GM10266 (cell line): ENCODE results near the gene PODXL2.

Source experiments
- DNase-seq: peaks from one replicate; pipeline ENCODE4 v3.0.0; 2012; ENCODE audit errors: extremely low spot score
- CTCF ChIP-seq: IDR thresholded peaks from 2 replicates; pipeline ENCODE4 v1.5.1; 2012; ENCODE audit warnings: mild to moderate bottlenecking, low read depth; ENCODE audit not compliant: control insufficient read depth, insufficient read depth; ENCODE audit errors: missing control alignments

The PODXL2 gene

GRCh38 chr3:127685708-127686511 is 56.9 kb downstream of the PODXL2 start:
- no peak for DNase-seq
- no peak for TF ChIP-seq CTCF

GRCh38 chr3:127686512-127686894 is 57.5 kb downstream of the PODXL2 start:
- TF ChIP-seq CTCF = no peak
- no peak for DNase-seq

GRCh38 chr3:127687228-127687737 is 58.3 kb downstream of the PODXL2 start:
- no peak for DNase-seq
- no peak for TF ChIP-seq CTCF

GRCh38 chr3:127688022-127688415 is 59.0 kb downstream of the PODXL2 start:
- no peak for DNase-seq
- no peak for TF ChIP-seq CTCF

GRCh38 chr3:127688416-127689265 is 59.7 kb downstream of the PODXL2 start:
- no peak for TF ChIP-seq CTCF
- DNase-seq = no peak

GRCh38 chr3:127689266-127689860 is 60.4 kb downstream of the PODXL2 start:
- no peak for TF ChIP-seq CTCF
- no peak for DNase-seq
